Calu3 (cell line): Measurements from ENCODE around the gene GREM1. TPM values are rescaled to one million over a fixed set of nuclear protein-coding genes. Genes with fewer than 3 reads are reported as not detected.

Experiments
- BruUV-seq: library from RNA; stranded (reverse); fragments of 400-500 nt; replicated peaks from 2 replicates; lab custom pipeline; 2021; lab: Mats Ljungman, UMichigan
- CTCF ChIA-PET: fragments of 300-600 bp; sonication (Branson Sonifier 250); formaldehyde crosslinking; loops from one replicate; lab custom pipeline; 2022; ENCODE audit warnings: antibody characterized with exemption; lab: Charles Lee
- DNase-seq: peaks from one replicate; pipeline ENCODE4 v3.0.0; 2022
- H3K27ac Mint-ChIP-seq: one replicate; pipeline ENCODE4 v1.8.0; 2022; ENCODE audit warnings: mixed read lengths; ENCODE audit not compliant: unreplicated experiment
- H3K27me3 Mint-ChIP-seq: one replicate; pipeline ENCODE4 v1.8.0; 2022; ENCODE audit warnings: mixed read lengths; ENCODE audit not compliant: unreplicated experiment
- H3K36me3 Mint-ChIP-seq: one replicate; pipeline ENCODE4 v1.8.0; 2022; ENCODE audit warnings: mild to moderate bottlenecking, moderate library complexity, mixed read lengths; ENCODE audit not compliant: insufficient read depth, unreplicated experiment
- H3K4me1 Mint-ChIP-seq: one replicate; pipeline ENCODE4 v1.8.0; 2022; ENCODE audit warnings: mild to moderate bottlenecking, low read depth, mixed read lengths; ENCODE audit not compliant: unreplicated experiment
- H3K4me3 Mint-ChIP-seq: one replicate; pipeline ENCODE4 v1.8.0; 2022; ENCODE audit warnings: mild to moderate bottlenecking, low read depth, moderate library complexity, mixed read lengths; ENCODE audit not compliant: unreplicated experiment
- H3K9me3 Mint-ChIP-seq: one replicate; pipeline ENCODE4 v1.8.0; 2022; ENCODE audit warnings: low read depth, mixed read lengths; ENCODE audit not compliant: unreplicated experiment
- intact Hi-C: fragments of 100-400 bp; cut with micrococcal nuclease; formaldehyde crosslinking; loops from one replicate; pipeline ENCODE4 v1.10.0; 2022; ENCODE audit not compliant: unreplicated experiment
- total RNA-seq: library from RNA; stranded (reverse); gene quantifications from 2 replicates; pipeline ENCODE4 v1.2.3, GENCODE V29; 2022
- TF ChIP-seq, protein P1 (sequence below): fragments of 200-600 bp; IDR thresholded peaks from one replicate; pipeline ENCODE4 v1.8.0; 2022; ENCODE audit warnings: antibody characterized with exemption; ENCODE audit not compliant: unreplicated experiment

The GREM1 gene
- total RNA-seq, 1 experiment from 2014 or later = not detected

DNA sequence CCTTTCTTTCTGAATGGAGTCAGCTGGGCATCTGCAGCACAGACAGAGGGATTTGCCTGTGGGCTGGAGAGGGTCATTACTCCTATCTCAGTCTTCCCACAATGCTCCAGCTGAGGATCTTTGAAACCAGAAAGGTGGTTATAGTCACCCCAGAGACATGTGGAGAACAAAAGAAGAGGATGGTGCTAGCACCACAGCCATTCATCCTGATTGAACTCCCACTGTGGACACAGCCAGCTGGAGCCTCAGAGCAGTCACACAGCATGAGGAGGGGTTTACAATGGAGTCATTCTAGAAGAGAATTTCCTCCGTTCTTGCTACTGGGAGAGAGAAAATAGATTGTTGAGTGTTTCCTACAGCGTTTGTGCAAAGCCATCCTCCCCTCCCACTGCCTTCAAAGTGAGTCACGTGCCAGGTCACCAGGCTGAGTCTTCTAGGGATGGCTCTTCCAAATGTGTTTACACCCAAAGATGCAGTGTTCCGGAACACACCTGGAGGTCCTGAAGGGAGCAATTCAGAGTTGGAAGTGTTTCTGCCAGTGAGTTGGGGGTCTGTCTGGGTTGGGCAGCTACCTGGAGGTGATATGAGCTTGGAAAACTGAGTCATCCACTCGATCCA lies 18.9 kb upstream of the GREM1 start:
- DNase-seq = no peak
- Mint-ChIP-seq H3K36me3 (peaks cover 4% of the 10 kb centered on the region), H3K27me3 (no peaks in the 10 kb centered on the region), H3K27ac (no peak overlapping the region), H3K4me1 (no peaks in the 10 kb centered on the region), H3K4me3 (no peak overlapping the region), H3K9me3 (no peaks in the 10 kb centered on the region)
- TF ChIP-seq, protein P1, sequence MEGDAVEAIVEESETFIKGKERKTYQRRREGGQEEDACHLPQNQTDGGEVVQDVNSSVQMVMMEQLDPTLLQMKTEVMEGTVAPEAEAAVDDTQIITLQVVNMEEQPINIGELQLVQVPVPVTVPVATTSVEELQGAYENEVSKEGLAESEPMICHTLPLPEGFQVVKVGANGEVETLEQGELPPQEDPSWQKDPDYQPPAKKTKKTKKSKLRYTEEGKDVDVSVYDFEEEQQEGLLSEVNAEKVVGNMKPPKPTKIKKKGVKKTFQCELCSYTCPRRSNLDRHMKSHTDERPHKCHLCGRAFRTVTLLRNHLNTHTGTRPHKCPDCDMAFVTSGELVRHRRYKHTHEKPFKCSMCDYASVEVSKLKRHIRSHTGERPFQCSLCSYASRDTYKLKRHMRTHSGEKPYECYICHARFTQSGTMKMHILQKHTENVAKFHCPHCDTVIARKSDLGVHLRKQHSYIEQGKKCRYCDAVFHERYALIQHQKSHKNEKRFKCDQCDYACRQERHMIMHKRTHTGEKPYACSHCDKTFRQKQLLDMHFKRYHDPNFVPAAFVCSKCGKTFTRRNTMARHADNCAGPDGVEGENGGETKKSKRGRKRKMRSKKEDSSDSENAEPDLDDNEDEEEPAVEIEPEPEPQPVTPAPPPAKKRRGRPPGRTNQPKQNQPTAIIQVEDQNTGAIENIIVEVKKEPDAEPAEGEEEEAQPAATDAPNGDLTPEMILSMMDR = no peak
- CTCF ChIA-PET = no interaction called here
- BruUV-seq = no TSS peak
- intact Hi-C loops = no loop called here

GRCh38 chr15:32700501-32701150 lies 17.2 kb upstream of the GREM1 start:
- Mint-ChIP-seq H3K27ac (no peak overlapping the region), H3K4me1 (no peaks in the 10 kb centered on the region), H3K9me3 (no peaks in the 10 kb centered on the region), H3K36me3 (peaks cover 4% of the 10 kb centered on the region), H3K27me3 (no peaks in the 10 kb centered on the region), H3K4me3 (no peak overlapping the region)
- CTCF ChIA-PET = no interaction called here
- intact Hi-C loops = no loop called here
- TF ChIP-seq, protein P1 = no peak
- no peak for DNase-seq
- no TSS peak for BruUV-seq

GRCh38 chr15:32701863-32702262 lies 15.9 kb upstream of the GREM1 start:
- no TSS peak for BruUV-seq
- Mint-ChIP-seq H3K36me3 (peaks cover 4% of the 10 kb centered on the region), H3K27ac (no peak overlapping the region), H3K4me1 (no peaks in the 10 kb centered on the region), H3K4me3 (no peak overlapping the region), H3K9me3 (no peaks in the 10 kb centered on the region), H3K27me3 (no peaks in the 10 kb centered on the region)
- CTCF ChIA-PET = no interaction called here
- intact Hi-C loops = no loop called here
- TF ChIP-seq, protein P1 = no peak
- DNase-seq = no peak

DNA sequence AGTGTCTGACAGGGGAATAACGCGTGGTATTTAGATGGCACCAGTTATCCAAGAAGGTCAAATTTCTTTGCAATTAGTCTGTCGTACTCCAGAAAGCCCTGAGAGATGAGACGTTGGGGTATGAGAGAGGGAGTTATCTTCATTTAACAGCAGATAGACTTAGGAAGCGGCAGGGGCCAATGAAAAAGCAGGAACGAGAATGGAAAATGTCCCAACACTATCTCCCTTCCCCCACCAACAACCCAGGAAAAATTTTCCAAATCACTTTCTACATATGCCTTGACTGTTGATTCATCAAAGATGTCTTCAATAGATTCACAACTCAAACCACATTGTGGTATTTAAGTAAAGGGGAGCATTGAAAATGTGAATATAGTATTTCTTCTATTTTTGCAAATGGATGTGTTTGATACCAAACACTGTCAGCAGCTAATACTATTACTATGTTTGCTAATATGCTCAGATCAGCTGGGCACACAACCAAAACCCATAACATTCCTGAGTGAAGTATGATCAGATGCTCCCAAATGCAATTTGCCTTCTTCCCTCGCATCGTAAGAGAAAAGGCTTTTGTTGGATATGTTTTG lies 13.3 kb upstream of the GREM1 start:
- H3K9me3 Mint-ChIP-seq = no peaks in the 10 kb centered on the region
- CTCF ChIA-PET = no interaction called here
- H3K36me3 Mint-ChIP-seq = no peaks in the 10 kb centered on the region
- no peak for DNase-seq
- no peak overlapping the region for H3K4me3 Mint-ChIP-seq
- H3K4me1 Mint-ChIP-seq = no peaks in the 10 kb centered on the region
- no peak overlapping the region for H3K27ac Mint-ChIP-seq
- no TSS peak for BruUV-seq
- TF ChIP-seq, protein P1 = no peak
- H3K27me3 Mint-ChIP-seq = no peaks in the 10 kb centered on the region
- intact Hi-C loops = no loop called here
